OCI-LY7 (cell line): Measurements from ENCODE around the gene BTRC. TPM values are rescaled to one million over a fixed set of nuclear protein-coding genes. Genes with fewer than 3 reads are reported as not detected.

Experiments used
- BruUV-seq: library from RNA; stranded (reverse); fragments of 400-500 nt; replicated peaks from 2 replicates; lab custom pipeline; 2021; lab: Mats Ljungman, UMichigan
- CTCF ChIA-PET: fragments of 300-600 bp; sonication (Branson Sonifier 250); formaldehyde crosslinking; loops from one replicate; lab custom pipeline; 2022; ENCODE audit warnings: antibody characterized with exemption; ENCODE audit not compliant: unreplicated experiment; lab: Charles Lee
- POLR2A ChIA-PET: fragments of 300-600 bp; sonication (Branson Sonifier 250); formaldehyde crosslinking; loops from one replicate; lab custom pipeline; 2022; ENCODE audit warnings: antibody characterized with exemption; lab: Charles Lee
- DNase-seq: peaks from one replicate; pipeline ENCODE4 v3.0.0-alpha.2; 2015; ENCODE audit warnings: low spot score
- H2AFZ ChIP-seq: fragments of 200-600 bp; sonication (generic), shearing (Covaris generic); 2 replicates; pipeline ENCODE4 v1.6.1; 2014; ENCODE audit warnings: mild to moderate bottlenecking, antibody characterized with exemption, low read length, moderate library complexity
- H3K27ac ChIP-seq: fragments of 200-600 bp; sonication (generic); 2 replicates; pipeline ENCODE4 v1.5.1; 2014; ENCODE audit warnings: mixed run types, low read depth, mild to moderate bottlenecking, moderate library complexity, low read length, inconsistent platforms; ENCODE audit not compliant: poor library complexity, severe bottlenecking
- H3K36me3 ChIP-seq: fragments of 200-600 bp; sonication (generic); 2 replicates; pipeline ENCODE4 v1.6.1; 2014; ENCODE audit warnings: mild to moderate bottlenecking, antibody characterized with exemption, low read length, moderate library complexity, mixed read lengths; ENCODE audit not compliant: insufficient read depth
- H3K4me1 ChIP-seq: fragments of 200-600 bp; sonication (generic); 2 replicates; pipeline ENCODE4 v1.5.1; 2014; ENCODE audit warnings: mild to moderate bottlenecking, low read length; ENCODE audit not compliant: insufficient read depth, poor library complexity, severe bottlenecking
- H3K4me2 ChIP-seq: fragments of 200-600 bp; sonication (generic); 2 replicates; pipeline ENCODE4 v1.6.1; 2014; ENCODE audit warnings: mild to moderate bottlenecking, low read length
- H3K4me3 ChIP-seq: fragments of 200-600 bp; sonication (generic); 2 replicates; pipeline ENCODE4 v1.5.1; 2014; ENCODE audit warnings: mild to moderate bottlenecking, low read depth, low read length; ENCODE audit not compliant: poor library complexity, severe bottlenecking
- H3K79me2 ChIP-seq: fragments of 200-600 bp; sonication (generic); 2 replicates; pipeline ENCODE4 v1.6.1; 2016; ENCODE audit warnings: low read depth, mild to moderate bottlenecking, low read length, moderate library complexity, mixed read lengths; ENCODE audit not compliant: insufficient read depth
- H3K9me2 ChIP-seq: fragments of 200-600 bp; sonication (generic); 2 replicates; pipeline ENCODE4 v1.6.1; 2016; ENCODE audit warnings: mild to moderate bottlenecking, low read length, mixed read lengths; ENCODE audit not compliant: insufficient read depth
- H3K9me3 ChIP-seq: fragments of 200-600 bp; sonication (generic); 2 replicates; pipeline ENCODE4 v1.6.1; 2014; ENCODE audit warnings: mild to moderate bottlenecking, mixed run types, low read length, mixed read lengths
- H4K20me1 ChIP-seq: fragments of 200-600 bp; sonication (generic); 2 replicates; pipeline ENCODE4 v1.6.1; 2014; ENCODE audit warnings: mild to moderate bottlenecking, antibody characterized with exemption, low read length, moderate library complexity, mixed read lengths; ENCODE audit not compliant: insufficient read depth
- EZH2phosphoT487 ChIP-seq: fragments of 200-600 bp; sonication (generic); IDR thresholded peaks from 2 replicates; pipeline ENCODE4 v1.6.1; 2018; ENCODE audit warnings: low read depth, borderline replicate concordance, mild to moderate bottlenecking, mixed run types, antibody characterized with exemption, low read length, moderate library complexity, mixed read lengths
- intact Hi-C: fragments of 100-400 bp; cut with micrococcal nuclease; formaldehyde crosslinking; loops from one replicate; pipeline ENCODE4 v1.10.0; 2022; ENCODE audit not compliant: unreplicated experiment
- total RNA-seq, 2 experiments: library from RNA; depleted of rRNA in 1 of 2; stranded (reverse); fragments of >200 nt in 1 of 2; shearing (Covaris generic) in 1 of 2; gene quantifications; 2 replicates each; pipeline ENCODE4 v1.2.3, GENCODE V29; 2014 to 2022
- TF ChIP-seq, protein P1 (sequence below): fragments of 200-600 bp; sonication (generic); conservative IDR thresholded peaks from 2 replicates; pipeline ENCODE4 v1.5.1; 2014; ENCODE audit warnings: mild to moderate bottlenecking, antibody characterized with exemption, low read length, moderate library complexity, mixed read lengths

BTRC gene
- total RNA-seq, 2 experiments from 2014 or later = 6.1 to 17.8 TPM

DNA sequence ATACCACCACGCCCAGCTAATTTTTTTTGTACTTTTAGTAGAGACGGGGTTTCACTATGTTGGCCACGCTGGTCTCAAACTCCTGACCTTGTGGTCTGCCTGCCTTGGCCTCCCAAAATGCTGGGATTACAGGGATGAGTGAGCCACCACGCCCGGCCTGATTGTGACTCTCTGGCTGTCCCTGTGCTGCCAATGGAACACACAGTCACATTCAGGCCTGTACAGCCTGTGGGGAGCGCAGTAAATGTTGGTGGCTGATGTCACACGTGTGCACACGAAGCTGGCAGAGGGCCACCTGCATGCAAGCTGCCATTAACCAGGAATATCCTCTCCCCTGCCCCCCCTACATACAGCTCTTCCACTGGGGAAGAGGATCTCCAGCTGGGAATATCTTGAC lies 212.0 kb downstream of the BTRC start:
- intact Hi-C loops = no loop called here
- no peak overlapping the region for H3K4me2 ChIP-seq

DNA sequence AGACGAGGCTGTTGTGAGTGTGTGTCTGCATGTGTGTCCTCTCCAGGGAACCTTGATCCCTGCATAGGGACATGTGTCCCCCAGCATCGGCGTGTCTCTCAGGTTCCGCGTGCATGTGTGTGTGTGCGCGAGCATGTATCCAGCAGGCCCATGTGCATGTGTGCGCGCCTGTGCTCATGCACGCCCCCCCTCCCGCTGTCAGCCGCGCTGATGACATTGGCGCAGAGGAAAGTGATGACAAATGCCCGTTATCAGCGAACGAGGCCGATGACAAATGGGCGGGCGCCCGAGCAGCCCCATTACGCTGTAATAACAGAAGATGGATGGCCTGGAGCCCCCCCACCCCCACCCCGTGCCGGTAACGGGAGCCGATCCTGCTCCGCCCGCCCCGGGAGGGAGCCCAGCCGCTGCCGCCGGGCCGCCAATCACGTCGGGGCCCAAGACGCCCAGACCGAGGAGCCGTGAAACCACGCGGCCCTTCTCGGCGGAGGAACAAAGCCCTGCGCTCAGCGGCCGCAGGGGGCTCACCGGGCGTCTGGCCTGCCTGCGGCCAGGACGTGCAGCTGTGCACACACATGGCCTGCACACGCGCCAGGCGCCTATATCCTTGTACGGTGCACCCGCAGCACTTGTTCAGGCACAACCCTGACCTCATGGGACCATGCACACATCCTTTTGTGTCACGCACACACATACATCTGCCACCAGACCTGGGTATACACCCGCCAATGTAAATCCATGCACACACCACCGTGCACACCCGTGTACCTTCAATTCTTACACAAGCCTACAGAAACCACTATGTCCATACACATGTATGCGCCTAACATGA lies 212.6 kb downstream of the BTRC start:
- H4K20me1 ChIP-seq = no peaks in the 10 kb centered on the region
- H2AFZ ChIP-seq = no peak overlapping the region
- BruUV-seq = no TSS peak
- H3K9me2 ChIP-seq = no peaks in the 10 kb centered on the region
- TF ChIP-seq, protein P1, sequence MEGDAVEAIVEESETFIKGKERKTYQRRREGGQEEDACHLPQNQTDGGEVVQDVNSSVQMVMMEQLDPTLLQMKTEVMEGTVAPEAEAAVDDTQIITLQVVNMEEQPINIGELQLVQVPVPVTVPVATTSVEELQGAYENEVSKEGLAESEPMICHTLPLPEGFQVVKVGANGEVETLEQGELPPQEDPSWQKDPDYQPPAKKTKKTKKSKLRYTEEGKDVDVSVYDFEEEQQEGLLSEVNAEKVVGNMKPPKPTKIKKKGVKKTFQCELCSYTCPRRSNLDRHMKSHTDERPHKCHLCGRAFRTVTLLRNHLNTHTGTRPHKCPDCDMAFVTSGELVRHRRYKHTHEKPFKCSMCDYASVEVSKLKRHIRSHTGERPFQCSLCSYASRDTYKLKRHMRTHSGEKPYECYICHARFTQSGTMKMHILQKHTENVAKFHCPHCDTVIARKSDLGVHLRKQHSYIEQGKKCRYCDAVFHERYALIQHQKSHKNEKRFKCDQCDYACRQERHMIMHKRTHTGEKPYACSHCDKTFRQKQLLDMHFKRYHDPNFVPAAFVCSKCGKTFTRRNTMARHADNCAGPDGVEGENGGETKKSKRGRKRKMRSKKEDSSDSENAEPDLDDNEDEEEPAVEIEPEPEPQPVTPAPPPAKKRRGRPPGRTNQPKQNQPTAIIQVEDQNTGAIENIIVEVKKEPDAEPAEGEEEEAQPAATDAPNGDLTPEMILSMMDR = no peak
- no peak for TF ChIP-seq EZH2phosphoT487
- H3K4me2 ChIP-seq = no peak overlapping the region
- H3K4me3 ChIP-seq = no peak overlapping the region
- no peaks in the 10 kb centered on the region for H3K79me2 ChIP-seq
- H3K36me3 ChIP-seq = no peaks in the 10 kb centered on the region
- intact Hi-C loops = no loop called here
- H3K9me3 ChIP-seq = no peaks in the 10 kb centered on the region
- DNase-seq = peak; percentile 14
- ChIA-PET POLR2A (no interaction called here), CTCF (no interaction called here)
- peaks cover 12% of the 10 kb centered on the region for H3K4me1 ChIP-seq
- H3K27ac ChIP-seq = no peak overlapping the region

More for the DNA sequence above, 212.0 kb downstream of the BTRC start:
- Histone ChIP-seq H3K4me1 (peaks cover 12% of the 10 kb centered on the region), H3K9me2 (no peaks in the 10 kb centered on the region), H3K79me2 (no peaks in the 10 kb centered on the region), H4K20me1 (no peaks in the 10 kb centered on the region), H2AFZ (no peak overlapping the region), H3K36me3 (no peaks in the 10 kb centered on the region), H3K27ac (no peak overlapping the region), H3K9me3 (no peaks in the 10 kb centered on the region), H3K4me3 (no peak overlapping the region)
- POLR2A ChIA-PET = no interaction called here
- no peak for DNase-seq
- CTCF ChIA-PET = no interaction called here
- TF ChIP-seq, protein P1 = no peak
- TF ChIP-seq EZH2phosphoT487 = no peak
- BruUV-seq = no TSS peak
